ENCODE data around the gene PARP8. TPM values are rescaled to one million over a fixed set of nuclear protein-coding genes. Genes with fewer than 3 reads are reported as not detected.
"Not testable (repeated sequence)": the region's sequence is repeated elsewhere in the genome, so short reads cannot be mapped to it uniquely, and the experiment has no call there.

Gene PARP8
- total RNA-seq, 1 donor from 2014 or later = 5.2 TPM

DNA sequence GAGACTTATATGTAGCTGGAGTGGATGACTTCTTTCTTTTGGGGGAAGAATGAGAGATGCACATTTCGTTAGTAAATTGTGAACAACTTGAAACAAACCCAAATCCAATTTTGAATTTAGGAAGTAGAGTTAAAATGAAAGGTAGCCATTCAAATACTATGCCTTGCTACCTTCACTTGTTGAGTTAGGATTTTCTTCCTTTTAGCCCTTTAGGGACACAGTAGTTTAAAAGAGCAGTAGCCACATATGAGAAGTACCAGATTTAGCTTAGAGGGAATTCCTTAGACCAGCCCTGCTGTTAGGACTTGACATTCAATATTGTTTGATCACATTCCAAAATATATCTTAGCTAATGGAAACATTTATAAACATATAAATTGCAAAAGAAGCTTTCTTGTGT lies 2.2 kb downstream of the PARP8 start:
- DNase-seq; ATAC-seq (ENCODE audit: poor library complexity); intact Hi-C loops (cut with DNase I): not testable (repeated sequence)

DNA sequence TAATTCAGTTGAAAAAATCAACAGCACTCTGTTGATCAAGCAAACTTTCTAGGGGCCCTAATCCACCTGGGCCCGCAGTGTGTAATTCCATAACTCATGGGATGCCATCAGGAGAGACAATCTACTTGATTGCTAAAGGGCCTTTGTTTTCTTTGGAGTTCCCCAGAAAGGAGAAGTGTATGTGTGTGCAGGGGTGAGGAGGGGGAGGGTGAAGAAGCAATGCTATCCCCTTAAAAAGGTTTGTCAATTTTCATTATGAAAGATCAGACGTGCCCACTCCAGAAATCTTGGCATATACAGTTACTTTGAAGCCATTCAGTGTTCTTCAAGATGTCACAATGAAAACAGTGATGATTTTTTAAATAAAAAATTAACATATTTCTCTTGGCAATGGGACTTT lies 6.2 kb downstream of the PARP8 start:
- ATAC-seq (ENCODE audit: poor library complexity) (no peak), DNase-seq (no peak)
- intact Hi-C loops (cut with DNase I) = no loop called here

DNA sequence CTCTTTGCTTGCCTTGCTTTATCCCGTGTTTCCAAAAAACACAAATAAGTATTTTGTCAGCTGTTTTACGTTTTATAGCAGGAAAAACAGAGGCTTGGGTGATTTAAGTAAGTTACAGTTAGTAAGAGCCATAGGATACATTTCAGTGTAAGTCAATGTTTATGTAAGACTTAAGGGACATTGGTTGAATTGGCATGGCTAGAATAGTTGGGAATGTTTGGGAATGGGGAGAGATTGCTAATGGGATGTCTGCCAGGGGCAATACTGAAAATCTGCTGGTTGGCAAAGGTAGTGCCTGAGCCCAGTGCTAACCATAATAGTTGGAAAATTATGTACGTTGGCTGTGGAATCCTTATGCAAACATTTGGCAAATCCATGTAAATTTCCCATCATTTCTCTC lies 7.0 kb downstream of the PARP8 start:
- DNase-seq; intact Hi-C loops (cut with DNase I); ATAC-seq (ENCODE audit: poor library complexity): not testable (repeated sequence)

DNA sequence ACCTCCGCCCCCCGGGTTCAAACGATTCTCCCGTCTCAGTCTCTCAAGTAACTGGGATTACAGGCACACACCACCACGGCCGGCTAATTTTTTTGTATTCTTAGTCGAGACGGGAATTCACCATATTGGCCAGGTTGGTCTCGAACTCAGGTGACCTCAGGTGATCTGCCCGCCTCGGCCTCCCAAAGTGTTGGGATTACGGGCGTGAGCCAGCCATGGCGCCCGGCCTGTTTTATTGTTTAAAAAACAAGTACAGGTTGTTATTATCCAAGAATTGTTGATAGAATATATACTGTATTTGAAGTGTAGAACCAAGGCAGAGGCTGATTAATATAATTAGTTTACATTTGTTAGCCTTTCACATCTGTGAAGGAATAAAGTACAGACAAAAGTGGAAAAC lies 8.9 kb downstream of the PARP8 start:
- no peak for ATAC-seq (ENCODE audit: poor library complexity)
- intact Hi-C loops (cut with DNase I) = no loop called here
- no peak for DNase-seq

DNA sequence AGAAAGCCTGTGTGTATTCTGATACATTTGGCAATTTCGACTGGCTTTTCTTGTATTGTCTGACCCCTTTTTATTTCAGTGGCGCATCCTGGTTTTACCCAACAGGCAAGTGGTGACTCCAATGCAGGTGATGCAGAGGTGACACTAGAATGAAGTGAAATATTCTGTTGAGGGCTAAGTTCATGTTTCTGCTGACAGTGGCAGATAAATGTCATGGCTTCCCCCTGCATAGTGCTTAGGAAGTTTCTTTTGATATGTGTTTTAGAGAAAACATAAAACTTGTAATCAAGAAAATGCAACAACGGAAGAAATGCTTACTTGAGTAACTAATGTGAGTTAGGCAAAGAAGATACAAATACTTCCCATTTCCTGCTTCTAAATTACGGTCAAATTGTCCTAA lies 13.1 kb downstream of the PARP8 start:
- ATAC-seq (ENCODE audit: poor library complexity); intact Hi-C loops (cut with DNase I); DNase-seq: not testable (repeated sequence)

DNA sequence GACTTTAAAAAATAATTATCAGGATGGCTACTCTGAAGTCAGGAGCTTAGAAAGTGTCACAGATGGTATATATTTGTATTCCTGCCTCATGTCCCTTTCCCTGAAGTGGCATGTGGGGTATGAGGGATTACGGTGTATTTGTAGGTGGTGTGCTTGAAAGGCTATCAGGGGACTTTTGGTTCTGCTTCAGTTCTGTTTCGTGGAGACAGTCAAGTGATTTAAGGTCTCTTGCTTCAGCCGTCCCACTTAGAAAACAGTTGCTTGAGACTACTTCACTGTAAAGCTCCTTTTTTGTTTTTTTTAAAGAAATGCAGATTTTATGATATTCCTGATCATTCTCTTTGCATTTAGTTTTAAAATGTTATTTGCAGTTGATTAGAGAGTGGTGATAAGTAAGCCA lies 18.3 kb downstream of the PARP8 start:
- no peak for DNase-seq
- ATAC-seq (ENCODE audit: poor library complexity) = no peak
- intact Hi-C loops (cut with DNase I) = no loop called here

DNA sequence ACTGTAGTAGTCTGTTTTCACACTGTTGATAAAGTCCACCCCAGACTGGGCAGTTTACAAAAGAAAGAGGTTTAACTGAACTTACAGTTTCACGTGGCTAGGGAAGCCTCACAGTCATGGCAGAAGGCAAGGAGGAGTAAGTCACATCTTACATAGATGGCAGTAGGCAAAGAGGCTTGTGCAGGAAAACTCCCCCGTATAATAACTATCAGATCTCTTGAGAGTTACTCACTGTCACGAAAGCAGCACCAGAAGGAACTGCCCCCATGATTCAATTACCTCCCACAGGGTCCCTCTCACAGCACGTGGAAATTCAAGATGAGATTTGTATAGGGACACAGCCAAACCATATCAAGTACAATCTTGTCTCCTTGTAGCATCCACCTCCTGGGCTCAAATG lies 21.1 kb downstream of the PARP8 start:
- DNase-seq (no peak), ATAC-seq (ENCODE audit: poor library complexity) (no peak)
- intact Hi-C loops (cut with DNase I) = no loop called here

DNA sequence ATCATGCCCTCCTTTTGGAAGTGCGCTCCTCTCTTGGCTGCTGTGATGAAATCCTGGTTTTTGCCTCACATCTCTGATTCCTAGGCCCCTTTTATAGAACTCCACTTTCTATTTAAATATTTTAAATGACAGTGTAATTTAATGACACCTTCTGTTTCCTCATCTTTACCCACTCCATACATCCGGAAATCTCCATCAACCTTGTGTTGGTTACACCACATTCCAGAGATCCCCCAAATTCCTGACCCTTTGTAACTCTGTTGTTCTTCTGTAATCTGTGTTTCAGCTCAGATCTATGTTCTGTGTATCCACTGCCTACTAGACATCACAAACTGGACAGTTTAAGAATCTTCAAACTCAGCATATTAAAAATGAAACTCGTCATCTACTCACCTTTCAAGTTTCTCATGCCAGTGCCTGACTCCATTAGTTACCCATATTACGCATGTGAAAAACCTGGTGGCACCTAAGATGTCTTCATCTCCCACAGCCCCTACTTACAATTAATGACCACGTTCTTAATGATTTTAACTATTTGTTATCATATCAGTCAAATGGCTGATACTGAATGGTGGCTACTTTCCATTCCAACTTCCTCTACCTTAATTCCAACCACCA lies 25.1 kb downstream of the PARP8 start:
- ATAC-seq (ENCODE audit: poor library complexity) (no peak), DNase-seq (no peak)
- intact Hi-C loops (cut with DNase I) = no loop called here

DNA sequence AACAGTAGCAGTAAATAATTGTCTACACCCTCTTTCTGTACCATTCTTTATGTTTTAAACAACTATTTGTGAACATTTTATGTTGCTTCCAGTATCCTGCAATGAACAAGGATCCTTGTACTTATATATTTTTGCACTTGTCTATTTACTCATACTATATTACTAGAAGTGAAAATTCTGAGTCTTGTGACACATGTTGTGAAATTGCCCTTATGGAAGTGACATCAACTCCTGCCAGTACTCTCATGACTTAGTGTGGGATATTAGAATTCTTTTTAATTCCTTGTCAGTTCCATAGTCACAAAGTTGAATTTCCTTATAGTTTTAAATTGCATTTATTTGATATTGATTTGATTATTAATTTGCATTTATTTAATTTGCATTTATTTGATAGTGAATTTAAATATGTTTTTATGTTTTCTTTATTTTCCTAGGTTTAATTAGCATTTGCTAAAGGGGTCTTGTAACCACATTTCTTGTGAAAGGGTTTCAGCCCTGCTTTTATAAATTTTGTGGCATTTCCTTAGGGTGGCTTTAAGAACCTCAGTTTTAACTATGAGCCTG lies 27.7 kb downstream of the PARP8 start:
- intact Hi-C loops (cut with DNase I) = no loop called here
- no peak for ATAC-seq (ENCODE audit: poor library complexity)
- DNase-seq = no peak

DNA sequence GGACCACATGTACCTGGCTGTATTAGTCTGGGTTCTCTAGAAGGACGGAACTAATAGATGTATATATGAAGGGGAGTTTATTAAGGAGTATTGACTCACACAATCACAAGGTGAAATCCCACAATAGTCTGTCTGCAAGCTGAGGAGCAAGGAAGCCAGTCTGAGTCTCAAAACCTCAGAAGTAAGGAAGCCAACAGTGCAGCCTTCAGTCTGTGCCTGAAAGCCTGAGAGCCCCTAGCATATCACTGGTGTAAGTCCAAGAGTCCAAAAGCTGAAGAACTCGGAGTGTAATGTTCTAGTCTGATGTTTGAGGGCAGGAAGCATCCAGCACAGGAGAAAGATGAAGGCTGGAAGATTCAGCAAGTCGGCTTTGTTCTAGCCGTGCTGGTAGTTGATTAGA lies 28.2 kb downstream of the PARP8 start:
- ATAC-seq (ENCODE audit: poor library complexity); intact Hi-C loops (cut with DNase I): not testable (repeated sequence)

DNA sequence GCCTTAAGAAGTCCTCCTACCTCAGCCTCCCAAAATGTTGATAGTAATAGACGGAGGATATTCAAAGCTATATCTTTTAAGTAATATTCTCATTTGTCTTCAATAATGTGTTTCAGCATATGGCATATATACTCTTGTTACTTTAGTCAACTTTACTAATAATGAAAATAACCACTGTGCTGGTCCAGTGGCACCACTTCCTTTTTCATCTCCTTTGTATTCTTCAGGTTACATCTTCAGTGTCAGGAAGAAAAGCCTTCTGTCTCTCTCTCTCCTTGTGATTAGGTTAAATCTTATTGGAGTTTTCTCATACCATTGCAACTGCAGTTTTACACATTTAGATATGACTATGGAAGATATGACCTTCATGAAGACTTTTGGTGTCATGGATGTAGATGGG lies 31.3 kb downstream of the PARP8 start:
- intact Hi-C loops (cut with DNase I) = no loop called here
- no peak for DNase-seq
- no peak for ATAC-seq (ENCODE audit: poor library complexity)

More for the DNA sequence above, 28.2 kb downstream of the PARP8 start:
- DNase-seq = not testable (repeated sequence)

DNA sequence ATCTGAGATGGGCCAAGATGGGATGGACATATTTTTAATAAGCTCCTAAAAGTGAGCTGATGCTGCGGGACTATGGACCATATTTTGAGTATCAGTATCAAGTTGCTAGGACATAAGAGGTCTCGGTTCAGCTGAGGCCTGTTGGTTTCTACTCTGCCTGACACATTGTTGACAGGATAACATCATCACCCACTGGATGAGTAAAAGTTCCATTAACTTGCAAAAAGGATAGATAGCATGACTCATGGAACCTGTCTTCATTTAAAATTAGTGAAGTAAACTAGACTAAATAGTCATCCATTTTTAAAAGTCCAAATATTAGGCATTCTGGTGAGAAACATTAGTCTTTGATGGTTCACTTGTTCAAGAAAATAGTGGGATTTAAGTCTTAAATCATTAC lies 33.3 kb downstream of the PARP8 start:
- no peak for ATAC-seq (ENCODE audit: poor library complexity)
- intact Hi-C loops (cut with DNase I) = no loop called here
- DNase-seq = no peak

DNA sequence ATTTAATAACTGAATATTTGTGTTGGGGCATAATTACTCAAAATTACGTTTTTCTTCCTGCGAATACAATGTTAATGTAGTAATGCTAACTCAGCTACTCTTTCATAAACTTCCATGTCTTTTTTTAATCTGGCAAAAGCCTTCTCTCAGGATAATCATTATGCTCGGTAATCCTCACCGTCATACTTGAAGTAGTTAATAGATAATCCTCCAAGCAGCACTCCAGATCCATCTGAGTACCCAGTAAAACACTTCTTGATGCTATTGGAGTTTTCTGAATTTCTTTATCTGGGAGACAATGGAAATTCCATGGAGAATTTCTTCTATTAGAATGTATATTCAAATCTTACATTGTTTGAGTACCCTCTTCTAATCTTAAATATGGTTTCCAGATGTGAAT lies 34.3 kb downstream of the PARP8 start:
- DNase-seq (no peak), ATAC-seq (ENCODE audit: poor library complexity) (no peak)
- intact Hi-C loops (cut with DNase I) = no loop called here

DNA sequence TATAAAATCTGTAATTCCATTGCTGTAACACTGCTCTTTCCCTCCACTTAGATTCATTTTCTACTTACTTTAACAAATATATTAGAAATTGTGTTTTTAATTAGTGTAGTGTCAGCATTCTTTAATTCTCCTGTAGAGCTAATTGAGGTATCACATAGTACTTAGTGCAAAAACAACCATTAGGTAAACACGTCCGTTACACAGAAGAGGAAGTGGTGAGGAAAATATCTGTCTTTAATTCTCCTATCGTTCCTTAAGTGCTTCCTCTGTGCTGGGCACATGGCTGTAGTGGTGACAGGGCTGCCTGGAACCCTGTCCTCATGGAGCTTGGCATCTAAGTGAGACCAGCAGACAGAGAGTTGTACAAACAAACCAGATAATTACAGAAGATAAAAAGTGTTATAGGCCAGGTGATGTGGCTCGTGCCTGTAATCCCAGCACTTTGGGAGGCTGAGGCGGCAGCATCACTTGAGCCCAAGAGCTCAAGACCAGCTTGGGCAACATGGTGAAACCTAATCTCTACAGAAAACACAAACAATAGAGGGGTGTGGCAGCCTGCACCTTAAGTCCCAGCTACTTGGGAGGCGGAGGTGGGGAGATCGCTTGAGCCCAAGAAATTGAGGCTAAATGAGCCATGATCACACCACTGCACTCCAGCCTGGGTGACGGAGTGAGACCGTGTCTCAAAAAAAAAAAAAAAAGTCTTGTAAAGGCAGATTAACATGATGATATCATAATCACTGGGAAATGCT lies 36.4 kb downstream of the PARP8 start:
- DNase-seq (no peak), ATAC-seq (ENCODE audit: poor library complexity) (no peak)
- intact Hi-C loops (cut with DNase I) = no loop called here

DNA sequence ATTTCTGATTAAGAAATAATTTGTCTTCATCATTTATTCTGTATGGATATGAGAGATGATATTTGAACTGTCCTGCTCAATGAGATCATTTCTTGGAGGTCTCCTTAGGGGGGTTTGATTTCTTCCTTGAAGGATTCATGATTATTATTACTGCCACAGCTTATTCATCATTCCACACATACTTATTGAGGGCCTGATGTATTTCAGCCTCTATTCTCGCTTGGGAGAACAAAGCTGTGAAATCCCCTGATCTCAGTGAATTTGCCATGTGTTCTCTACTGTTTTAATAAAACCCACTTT lies 36.9 kb downstream of the PARP8 start:
- DNase-seq (no peak), ATAC-seq (ENCODE audit: poor library complexity) (no peak)
- intact Hi-C loops (cut with DNase I) = no loop called here

DNA sequence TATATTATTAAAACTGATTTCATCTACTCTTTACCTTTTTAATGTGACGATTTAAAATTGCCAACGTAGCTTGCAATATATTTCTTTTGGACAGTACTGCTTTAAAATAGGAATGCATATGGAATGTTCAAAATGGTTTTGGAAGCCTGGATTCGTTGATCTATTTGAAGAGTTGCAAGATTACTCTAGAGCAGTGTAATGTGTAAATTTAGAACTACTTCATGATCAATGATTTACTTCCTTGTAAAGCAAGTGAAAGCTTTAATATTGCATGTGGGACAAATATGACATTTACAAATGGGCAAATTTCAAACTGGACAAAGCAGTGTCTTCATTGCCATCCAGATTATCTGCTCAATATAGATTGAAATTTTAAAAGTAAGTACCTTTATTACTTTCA lies 38.3 kb downstream of the PARP8 start:
- DNase-seq (no peak), ATAC-seq (ENCODE audit: poor library complexity) (no peak)
- intact Hi-C loops (cut with DNase I) = no loop called here

DNA sequence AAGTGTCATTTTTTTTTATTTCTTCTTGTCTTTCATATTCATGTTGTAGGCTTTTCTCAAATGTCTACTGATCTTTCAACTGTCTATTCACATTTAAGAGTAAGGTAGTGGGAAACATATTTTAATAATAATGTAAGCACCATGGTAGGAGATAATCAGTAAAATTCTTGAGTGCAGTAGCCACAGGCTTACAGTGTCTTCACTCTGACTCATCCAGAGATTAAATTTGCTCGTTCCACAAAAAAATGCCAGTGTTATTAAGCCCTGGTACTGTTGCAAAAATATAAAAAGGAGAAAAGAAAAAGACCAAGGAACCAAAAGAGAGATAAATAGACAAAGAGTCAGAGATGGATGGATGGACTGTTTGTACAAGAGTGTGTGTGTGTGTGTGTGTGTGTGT lies 43.0 kb downstream of the PARP8 start:
- intact Hi-C loops (cut with DNase I) = no loop called here
- ATAC-seq (ENCODE audit: poor library complexity) = no peak
- DNase-seq = no peak

DNA sequence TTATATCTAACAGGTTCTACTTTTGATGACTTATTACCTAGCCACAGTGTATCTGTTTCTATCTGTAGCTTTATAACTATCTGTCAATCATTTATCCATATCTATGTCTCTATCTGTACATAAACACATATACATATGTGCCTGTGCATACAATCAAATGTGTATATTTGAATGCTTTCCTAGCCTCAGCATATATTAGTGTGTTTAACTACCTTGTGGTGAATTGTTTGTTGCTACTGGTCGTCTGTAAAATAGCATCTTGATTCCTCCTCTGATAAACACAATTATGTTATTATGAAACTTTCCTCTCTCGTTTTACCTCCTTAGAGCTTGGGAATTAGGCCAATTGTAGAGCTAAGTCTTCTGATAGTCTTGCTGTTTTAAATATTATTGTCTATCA lies 44.4 kb downstream of the PARP8 start:
- no peak for ATAC-seq (ENCODE audit: poor library complexity)
- intact Hi-C loops (cut with DNase I) = no loop called here
- DNase-seq = no peak

DNA sequence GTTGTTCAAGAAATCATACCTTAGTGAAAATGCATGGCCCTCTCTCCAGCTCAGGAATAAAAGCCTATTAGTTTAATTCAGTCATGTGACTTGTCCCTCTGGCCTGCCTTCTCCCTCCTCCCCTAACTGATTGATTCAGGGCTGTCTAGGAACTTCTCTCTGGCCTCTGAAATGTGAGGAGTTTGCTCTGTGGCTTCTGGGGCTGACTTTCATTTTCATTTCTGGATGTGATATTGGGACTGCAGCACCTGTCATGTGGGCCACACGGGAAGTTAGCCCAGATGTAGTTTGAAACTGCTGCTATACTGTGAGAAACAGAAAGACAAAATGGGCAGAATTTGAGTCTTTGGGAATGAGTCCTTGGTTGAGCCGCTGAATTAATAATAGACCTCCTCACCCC lies 44.8 kb downstream of the PARP8 start:
- DNase-seq = no peak
- peak; percentile 69 for ATAC-seq (ENCODE audit: poor library complexity)

DNA sequence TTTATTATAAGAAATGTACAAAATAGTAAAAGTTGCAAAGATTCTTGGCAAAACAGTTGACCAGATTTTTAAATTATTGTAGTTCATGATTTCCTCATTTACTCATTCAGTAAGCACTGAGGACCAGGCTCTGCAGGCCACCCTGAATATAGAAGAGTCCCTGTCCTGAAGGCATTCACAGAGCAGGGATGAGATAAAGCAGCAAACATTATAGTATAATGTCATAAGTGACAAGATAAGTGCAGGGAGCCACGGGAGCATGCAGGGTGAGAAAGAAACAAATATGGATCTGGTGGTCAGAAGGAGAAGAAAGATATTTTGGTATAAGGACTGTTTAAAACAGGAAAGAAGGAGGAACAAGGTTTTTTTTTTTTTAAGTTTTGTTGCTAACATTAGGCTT lies 46.0 kb downstream of the PARP8 start:
- ATAC-seq (ENCODE audit: poor library complexity) (no peak), DNase-seq (no peak)
- intact Hi-C loops (cut with DNase I) = no loop called here

More for the DNA sequence above, 44.8 kb downstream of the PARP8 start:
- intact Hi-C loops (cut with DNase I) = no loop called here

All from Right ventricle myocardium superior (tissue), 1 donor.